Stimulated activated CD8-positive, alpha-beta memory T cell treated with anti-CD3 and anti-CD28 coated beads, Interleukin-12 subunit alpha, Interleukin-12 subunit beta, amount 100 ng/mL, for 1 hour (primary cell): Measurements from ENCODE around the gene IL1F10.

Experiments
- DNase-seq: peaks from one replicate; pipeline ENCODE4 v3.0.0-alpha.2; 2020; ENCODE audit warnings: low read depth

The IL1F10 gene

GRCh38 chr2:113058998-113059960 is 8.5 kb upstream of the IL1F10 start, which contains the start of gene IL36RN:
TSS of gene IL36RN (plus strand) at chr2:113059198. CDS start at chr2:113059439, 241 bp downstream.
- DNase-seq: no peak

- no peak for DNase-seq
Measured at GRCh38 chr2:113060396-113060795, 7.4 kb upstream of the IL1F10 start.

- no peak for DNase-seq
Measured at GRCh38 chr2:113060796-113061195, 7.0 kb upstream of the IL1F10 start.

- no peak for DNase-seq
Measured at GRCh38 chr2:113061241-113061640, 6.5 kb upstream of the IL1F10 start.

- DNase-seq: no peak
Measured at GRCh38 chr2:113061896-113062770, 5.6 kb upstream of the IL1F10 start.

- no peak for DNase-seq
Measured at GRCh38 chr2:113064281-113064680, 3.5 kb upstream of the IL1F10 start.

GRCh38 chr2:113064898-113065297 is 2.9 kb upstream of the IL1F10 start:
- DNase-seq: no peak

GRCh38 chr2:113068249-113068648 is 479 bp downstream of the IL1F10 start:
- no peak for DNase-seq

GRCh38 chr2:113068706-113069485 is 1.1 kb downstream of the IL1F10 start:
- no peak for DNase-seq

GRCh38 chr2:113069676-113070605 is 2.2 kb downstream of the IL1F10 start:
- no peak for DNase-seq

- no peak for DNase-seq
Measured at GRCh38 chr2:113070606-113070975, 2.8 kb downstream of the IL1F10 start.

- DNase-seq: no peak
Measured at GRCh38 chr2:113072584-113072983, 4.8 kb downstream of the IL1F10 start.

GRCh38 chr2:113073325-113073834 is 5.6 kb downstream of the IL1F10 start:
- DNase-seq: no peak

- no peak for DNase-seq
Measured at GRCh38 chr2:113075030-113075429, 7.3 kb downstream of the IL1F10 start.

- DNase-seq: no peak
Measured at GRCh38 chr2:113075600-113075999, 7.8 kb downstream of the IL1F10 start.

- DNase-seq: no peak
Measured at GRCh38 chr2:113076954-113077669, 9.3 kb downstream of the IL1F10 start.

- DNase-seq: no peak
Measured at GRCh38 chr2:113077921-113078320, 10.2 kb downstream of the IL1F10 start.

GRCh38 chr2:113078350-113078839 is 10.6 kb downstream of the IL1F10 start:
- no peak for DNase-seq

- DNase-seq: no peak
Measured at GRCh38 chr2:113079131-113079530, 11.4 kb downstream of the IL1F10 start.

GRCh38 chr2:113080134-113080533 is 12.4 kb downstream of the IL1F10 start:
- no peak for DNase-seq
